ENCODE results near the gene FZD2.
A peak's percentile ranks its signal among the peaks of the same experiment; 100 is the strongest.

FZD2 gene

DNA sequence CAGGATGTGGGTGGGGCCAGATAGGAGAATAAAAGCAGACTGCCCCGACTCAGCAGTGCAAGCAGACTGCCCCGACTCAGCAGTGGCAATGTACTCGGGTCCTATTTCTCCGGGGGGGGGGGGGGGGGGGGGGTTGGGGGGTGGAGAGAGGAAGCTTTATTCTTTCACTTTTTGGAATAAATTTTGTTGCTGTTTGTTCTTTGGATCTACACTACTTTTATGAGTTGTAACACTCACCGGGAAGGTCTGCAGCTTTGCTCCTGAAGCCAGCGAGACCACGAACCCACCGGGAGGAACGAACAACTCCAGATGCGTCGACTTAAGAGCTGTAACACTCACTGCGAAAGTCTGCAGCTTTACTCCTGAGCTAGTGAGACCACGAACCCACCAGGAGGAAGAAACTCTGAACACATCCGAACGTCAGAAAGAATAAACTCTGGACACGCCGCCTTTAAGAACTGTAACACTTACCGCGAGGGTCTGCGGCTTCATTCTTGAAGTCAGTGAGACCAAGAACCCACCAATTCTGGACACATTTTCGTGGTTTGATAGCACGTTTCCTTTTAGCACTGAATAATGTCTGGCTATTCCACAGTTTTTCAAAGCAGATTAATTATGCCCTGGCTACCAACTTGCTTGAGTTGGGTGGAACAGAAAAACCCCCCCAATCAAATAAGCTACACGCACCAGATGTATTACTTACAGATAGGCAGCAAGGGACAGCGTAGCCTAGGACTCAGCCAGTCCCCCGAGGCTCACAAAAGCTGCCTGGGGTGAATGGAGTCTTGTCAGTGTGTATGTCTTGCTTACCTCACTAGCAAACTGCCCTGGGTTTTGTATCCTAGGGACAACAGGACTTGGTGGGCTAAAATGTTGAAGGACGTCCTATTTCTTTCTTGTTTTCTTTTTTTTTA is 11.9 kb downstream of the FZD2 start:
- no peak for DNase-seq (ENCODE audit: extremely low read depth, low read depth)
- TF ChIP-seq, protein P1, sequence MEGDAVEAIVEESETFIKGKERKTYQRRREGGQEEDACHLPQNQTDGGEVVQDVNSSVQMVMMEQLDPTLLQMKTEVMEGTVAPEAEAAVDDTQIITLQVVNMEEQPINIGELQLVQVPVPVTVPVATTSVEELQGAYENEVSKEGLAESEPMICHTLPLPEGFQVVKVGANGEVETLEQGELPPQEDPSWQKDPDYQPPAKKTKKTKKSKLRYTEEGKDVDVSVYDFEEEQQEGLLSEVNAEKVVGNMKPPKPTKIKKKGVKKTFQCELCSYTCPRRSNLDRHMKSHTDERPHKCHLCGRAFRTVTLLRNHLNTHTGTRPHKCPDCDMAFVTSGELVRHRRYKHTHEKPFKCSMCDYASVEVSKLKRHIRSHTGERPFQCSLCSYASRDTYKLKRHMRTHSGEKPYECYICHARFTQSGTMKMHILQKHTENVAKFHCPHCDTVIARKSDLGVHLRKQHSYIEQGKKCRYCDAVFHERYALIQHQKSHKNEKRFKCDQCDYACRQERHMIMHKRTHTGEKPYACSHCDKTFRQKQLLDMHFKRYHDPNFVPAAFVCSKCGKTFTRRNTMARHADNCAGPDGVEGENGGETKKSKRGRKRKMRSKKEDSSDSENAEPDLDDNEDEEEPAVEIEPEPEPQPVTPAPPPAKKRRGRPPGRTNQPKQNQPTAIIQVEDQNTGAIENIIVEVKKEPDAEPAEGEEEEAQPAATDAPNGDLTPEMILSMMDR (IDR thresholded peaks at IDR 0.05; ENCODE audit: low read depth, low read length) = no peak

GRCh38 chr17:44572801-44573200 is 15.5 kb downstream of the FZD2 start:
- TF ChIP-seq, protein P1 (IDR thresholded peaks at IDR 0.05; ENCODE audit: low read depth, low read length) = no peak
- no peak for DNase-seq (ENCODE audit: extremely low read depth, low read depth)

DNA sequence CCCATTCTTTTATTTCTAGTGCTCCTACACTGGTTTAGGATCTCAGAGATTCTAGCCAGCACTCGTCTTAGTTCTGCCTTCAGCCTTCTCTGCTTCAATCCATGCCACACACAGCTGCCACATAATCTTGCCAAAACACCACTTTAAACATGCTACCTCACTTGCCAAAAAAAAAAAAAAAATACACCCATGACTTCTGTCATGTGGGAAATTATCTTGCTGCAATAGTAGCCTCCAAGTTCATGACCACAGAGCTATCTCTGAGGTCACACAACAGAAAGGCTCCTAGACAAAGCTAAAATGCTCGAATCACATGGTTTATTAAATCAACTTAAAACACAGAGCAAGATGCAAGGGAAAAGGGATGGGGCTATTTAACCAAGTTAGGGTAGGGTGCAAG is 18.1 kb downstream of the FZD2 start:
- DNase-seq (ENCODE audit: extremely low read depth, low read depth) = no peak
- TF ChIP-seq, protein P1 (IDR thresholded peaks at IDR 0.05; ENCODE audit: low read depth, low read length) = no peak

DNA sequence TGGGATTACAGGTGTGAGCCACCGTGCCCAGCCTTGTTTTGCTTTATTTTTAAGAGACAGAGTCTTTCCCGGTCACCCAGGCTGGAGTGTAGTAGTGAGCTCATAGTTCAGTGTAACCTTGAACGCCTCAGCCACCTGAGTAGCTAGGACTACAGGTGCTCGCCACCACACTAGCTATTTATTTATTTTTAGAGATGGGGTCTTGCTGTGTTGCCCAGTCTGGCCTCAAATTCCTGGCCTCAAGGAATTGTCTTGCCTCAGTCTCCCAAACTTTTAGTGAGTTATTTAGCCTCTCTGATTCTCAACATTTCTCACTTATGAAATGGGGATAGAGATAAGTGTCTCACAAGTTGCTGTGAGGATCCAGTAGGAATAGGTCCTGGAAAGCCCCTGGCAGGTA is 21.7 kb downstream of the FZD2 start:
- TF ChIP-seq, protein P1 (IDR thresholded peaks at IDR 0.05; ENCODE audit: low read depth, low read length) = no peak
- DNase-seq (ENCODE audit: extremely low read depth, low read depth) = no peak

DNA sequence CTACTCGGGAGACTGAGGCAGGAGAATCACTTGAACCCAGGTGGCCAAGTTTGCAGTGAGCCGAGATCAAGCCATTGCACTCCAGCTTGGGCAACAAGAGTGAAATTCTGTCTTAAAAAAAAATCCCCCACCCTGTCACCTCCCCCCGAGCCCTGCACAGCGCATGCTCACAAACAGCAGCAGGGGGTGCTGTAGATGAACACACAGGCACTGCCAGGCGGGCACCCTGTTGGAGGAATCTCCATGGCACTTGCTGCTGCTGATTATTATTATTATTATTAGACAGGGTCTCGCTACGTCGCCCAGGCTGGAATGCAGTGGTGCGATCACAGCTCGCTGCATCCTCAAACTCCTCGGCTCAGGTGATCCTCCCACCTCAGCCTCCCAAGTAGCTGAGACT is 24.6 kb downstream of the FZD2 start:
- no peak for DNase-seq (ENCODE audit: extremely low read depth, low read depth)
- TF ChIP-seq, protein P1 (IDR thresholded peaks at IDR 0.05; ENCODE audit: low read depth, low read length) = peak; percentile 26

- no peak for DNase-seq (ENCODE audit: extremely low read depth, low read depth)
- TF ChIP-seq, protein P1 (IDR thresholded peaks at IDR 0.05; ENCODE audit: low read depth, low read length) = no peak
Observed at GRCh38 chr17:44584443-44584842, 27.2 kb downstream of the FZD2 start.

DNA sequence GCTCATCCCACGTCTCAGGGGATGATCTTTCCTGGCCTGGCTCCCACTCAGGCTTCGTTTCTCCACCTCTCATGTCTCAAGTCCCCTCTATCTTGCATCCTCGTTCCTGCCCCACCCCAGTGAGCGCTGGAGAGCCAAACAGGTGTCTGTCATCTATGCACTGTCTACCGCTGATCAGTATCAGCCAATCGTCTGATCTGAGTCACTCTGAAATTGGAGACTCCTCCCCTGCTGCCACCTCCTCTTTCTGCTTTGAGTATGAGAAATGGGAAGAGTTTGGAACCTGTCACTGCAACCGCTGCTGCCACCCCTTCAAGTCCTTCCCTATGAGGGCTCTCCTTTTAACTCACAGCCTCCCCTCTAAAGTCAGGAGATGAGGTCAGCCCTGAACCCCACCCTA is 28.0 kb downstream of the FZD2 start:
- TF ChIP-seq, protein P1 (IDR thresholded peaks at IDR 0.05; ENCODE audit: low read depth, low read length) = no peak
- no peak for DNase-seq (ENCODE audit: extremely low read depth, low read depth)

Measured in AG09319 (cell line).